Smooth muscle cell of the coronary artery (primary cell): Measurements from ENCODE around the gene EBP. TPM values are rescaled to one million over a fixed set of nuclear protein-coding genes. Genes with fewer than 3 reads are reported as not detected.

Experiments used
- total RNA-seq: library from RNA; depleted of rRNA; stranded (reverse); fragments of >200 nt; gene quantifications from 2 replicates; pipeline ENCODE4 v1.2.3, GENCODE V29; 2014; ENCODE audit warnings: low replicate concordance

Gene EBP
- 45.9 and 78.8 TPM in 2 replicates for total RNA-seq

DNA sequence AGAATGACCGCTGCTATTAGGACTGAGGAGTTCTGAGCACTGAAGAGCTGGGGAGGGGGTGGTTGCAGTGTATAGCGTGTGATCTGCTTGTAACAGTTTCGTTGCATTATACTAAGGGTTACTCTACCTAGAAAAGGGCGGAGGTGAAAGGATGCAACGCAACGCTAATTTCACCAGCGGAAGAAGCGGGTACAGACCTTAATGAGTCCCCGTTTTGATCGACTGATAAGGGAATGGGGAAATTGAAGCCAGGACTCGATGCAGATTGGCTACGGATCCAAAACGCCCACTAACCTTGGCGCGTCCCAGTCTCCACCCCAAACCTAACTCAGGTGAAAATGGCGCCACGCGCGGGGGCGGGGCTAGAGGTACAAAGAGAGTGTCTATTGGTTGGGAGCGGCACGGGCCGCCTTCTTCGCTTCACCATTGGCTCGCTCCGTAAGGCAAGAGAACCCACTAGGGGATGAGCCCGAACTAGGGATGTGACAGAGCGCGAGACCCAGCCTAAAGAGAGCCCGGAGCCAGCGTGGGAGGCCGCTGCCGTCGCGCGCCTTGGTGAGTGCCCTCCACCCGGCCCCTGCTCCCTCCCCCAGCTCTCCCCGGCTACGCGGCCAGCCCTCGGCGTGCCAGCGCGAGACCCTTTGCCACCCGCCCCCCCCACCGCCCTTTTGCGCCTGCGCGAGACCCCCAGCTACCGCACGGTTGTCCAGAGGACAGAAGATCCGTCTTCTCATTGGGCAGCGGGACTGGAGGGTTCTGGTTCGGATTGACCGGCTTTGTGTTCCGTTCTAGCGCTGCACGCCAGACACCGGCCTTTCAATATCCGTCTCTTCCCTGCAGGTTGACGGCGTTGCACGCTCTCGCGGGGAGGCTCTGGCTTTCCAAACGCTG lies at the start of gene EBP:
Gene EBP, plus strand, starts transcription at position 456 of the 891 bp plus-strand sequence. CDS start 1,964 bp downstream, outside the sequence.

GRCh38 chrX:48475774-48476577 lies 45.6 kb upstream of the EBP start, which contains the start of gene FTSJ1:
Gene FTSJ1 (plus strand): TSS chrX:48476199. CDS start chrX:48478048, 1,849 bp downstream.

DNA sequence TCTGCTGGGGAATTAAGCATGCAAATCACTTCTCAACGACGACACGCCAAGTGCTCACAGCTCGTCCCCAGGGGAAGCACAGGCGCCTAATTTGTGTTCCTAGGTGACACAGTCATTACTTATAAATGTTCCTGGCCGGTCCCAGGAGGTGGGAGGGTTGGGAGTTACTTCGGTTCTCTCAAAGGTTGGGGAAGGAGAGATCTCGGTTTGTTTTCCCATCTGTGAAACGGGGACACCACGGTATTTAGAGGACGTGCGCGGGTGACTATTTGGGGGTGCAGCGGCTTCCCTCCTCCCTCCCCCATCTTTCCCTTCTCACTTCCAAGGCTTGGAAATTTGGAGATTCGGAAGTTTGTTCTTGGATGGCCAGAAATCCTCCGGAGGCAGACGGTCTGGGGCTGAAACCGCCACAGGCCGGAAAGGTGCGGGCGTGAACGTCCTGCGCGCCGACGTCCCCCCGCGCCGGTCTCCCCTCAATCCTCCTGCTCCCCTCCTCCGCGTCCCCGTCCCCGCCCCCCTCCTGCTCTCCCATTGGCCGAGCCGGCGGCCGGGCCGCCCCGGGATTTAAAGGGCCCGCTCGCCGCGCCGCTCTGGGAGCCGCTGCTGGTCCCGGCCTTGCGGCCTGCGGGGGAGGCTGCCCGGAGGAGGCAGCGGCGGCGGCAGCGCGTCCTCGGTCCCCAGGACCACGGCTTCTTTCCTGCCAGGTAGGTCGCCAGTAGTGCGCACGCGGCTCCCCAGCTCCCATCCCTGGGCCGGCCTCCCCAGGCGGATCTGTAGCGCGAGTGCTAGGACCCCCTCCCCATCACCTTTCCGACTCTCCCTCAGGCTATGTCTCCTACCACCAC lies 13.0 kb upstream of the EBP start, which contains the start of gene PORCN:
Gene PORCN, plus strand, starts transcription at position 593 of the 845 bp plus-strand sequence. CDS start 829 bp downstream, outside the sequence.

DNA sequence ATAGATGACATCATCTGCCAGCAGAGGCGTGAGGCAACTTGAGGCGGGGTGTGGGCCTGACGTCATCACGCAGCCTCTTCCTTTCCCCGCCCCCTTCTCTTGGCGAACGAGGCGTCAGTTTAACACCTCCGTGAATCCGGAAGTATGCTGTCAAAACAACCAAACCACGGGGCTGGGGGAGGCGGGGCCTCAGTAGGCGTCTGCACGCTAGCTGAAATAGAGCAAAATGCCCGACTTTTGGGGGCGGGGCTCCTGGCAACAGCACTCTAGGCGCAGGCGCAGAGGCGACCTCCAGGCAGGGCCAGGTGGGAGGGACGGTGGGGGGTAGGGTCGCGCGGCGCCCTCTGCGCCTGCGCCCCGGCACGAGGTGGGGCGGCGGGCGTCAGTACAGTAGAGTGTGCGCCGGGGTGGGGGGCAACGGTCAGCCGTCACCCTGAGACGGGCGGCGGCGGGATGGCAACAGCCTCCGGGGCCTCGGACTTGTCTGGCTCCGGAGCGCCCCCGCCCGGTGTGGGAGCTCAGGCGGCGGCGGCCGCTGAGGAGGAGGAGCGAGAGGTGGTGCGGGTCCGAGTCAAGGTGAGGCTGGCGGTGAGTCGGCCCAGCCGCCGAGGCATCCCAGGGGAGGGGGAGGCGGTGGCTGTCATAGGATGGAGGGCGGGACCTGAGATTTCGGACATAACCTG lies 17.9 kb downstream of the EBP start, which contains the start of gene TBC1D25:
Gene TBC1D25, plus strand, starts transcription at position 370 of the 683 bp plus-strand sequence. Its CDS starts 84 bp downstream, at position 454.

DNA sequence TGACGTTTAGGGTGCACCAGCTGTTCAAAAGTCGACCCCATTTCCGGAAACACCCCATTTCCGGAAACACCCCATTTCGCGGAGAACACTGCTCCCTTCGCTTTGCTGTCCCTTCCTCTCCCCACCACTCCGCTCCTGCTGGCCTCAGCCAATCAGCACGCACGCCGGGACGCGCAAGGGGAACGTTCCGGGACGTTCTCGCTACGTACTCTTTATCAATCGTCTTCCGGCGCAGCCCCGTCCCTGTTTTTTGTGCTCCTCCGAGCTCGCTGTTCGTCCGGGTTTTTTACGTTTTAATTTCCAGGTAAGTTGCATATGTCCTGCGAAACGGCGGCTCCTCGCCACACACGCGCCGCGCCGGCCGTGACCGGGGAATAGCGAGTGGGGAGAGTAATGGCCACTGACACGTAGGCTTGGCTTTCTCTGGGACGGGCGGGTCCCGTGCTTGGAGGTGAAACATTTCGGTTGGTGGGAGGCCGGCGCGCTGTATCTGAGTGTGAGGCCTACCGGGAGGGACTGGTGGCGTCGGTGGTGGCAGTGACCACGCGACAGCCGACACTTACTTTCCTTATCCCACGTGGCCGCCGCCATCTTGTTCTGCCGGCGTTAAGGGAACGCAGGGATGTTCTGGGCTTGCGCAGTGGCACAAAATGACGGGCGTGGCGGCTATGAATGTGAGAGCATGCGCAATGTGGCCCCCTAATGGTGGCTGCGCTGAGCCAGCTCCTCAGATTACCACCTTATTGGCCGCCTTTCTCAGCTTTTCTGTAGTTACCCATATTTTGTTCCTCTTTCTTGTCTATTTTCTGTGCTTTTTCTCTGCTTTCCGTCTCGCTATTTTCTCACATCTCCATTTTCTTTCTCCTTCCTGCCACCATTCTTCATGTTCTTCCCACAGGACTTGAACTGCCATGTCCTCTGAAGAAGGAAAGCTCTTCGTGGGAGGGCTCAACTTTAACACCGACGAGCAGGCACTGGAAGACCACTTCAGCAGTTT lies 53.0 kb downstream of the EBP start, which contains the start of gene RBM3:
Gene RBM3, plus strand, starts transcription at position 215 of the 997 bp plus-strand sequence. Its CDS starts 697 bp downstream, at position 912.

Other genes starting within 250 kb of the EBP start
- gene SSX3, start 165.1 kb upstream of the EBP start, total RNA-seq = not detected in 2 replicates
- gene SSX4, start 138.3 kb upstream of the EBP start, total RNA-seq = not detected in 2 replicates
- not detected in 2 replicates for gene SSX4B, start 109.8 kb upstream of the EBP start, total RNA-seq
- gene SLC38A5, start 51.5 kb upstream of the EBP start, total RNA-seq = 21.9 and 54.9 TPM in 2 replicates
- 27.4 and 56.0 TPM in 2 replicates for gene FTSJ1, start 45.6 kb upstream of the EBP start, total RNA-seq
- gene PORCN, start 12.8 kb upstream of the EBP start, total RNA-seq = 9.8 and 17.6 TPM in 2 replicates
- 5.3 and 6.2 TPM in 2 replicates for gene TBC1D25, start 17.9 kb downstream of the EBP start, total RNA-seq
- gene RBM3, start 52.7 kb downstream of the EBP start, total RNA-seq = 56.9 and 302 TPM in 2 replicates
- 170 and 335 TPM in 2 replicates for gene WDR13, start 75.7 kb downstream of the EBP start, total RNA-seq
- 0.23 TPM in 1 of 2 replicates, not detected in the other for gene WAS, start 162.0 kb downstream of the EBP start, total RNA-seq
- 0.59 and 2.5 TPM in 2 replicates for gene SUV39H1, start 174.9 kb downstream of the EBP start, total RNA-seq
- not detected in 2 replicates for gene GLOD5, start 239.9 kb downstream of the EBP start, total RNA-seq